ENCODE results near the gene TTC19. TPM values are rescaled to one million over a fixed set of nuclear protein-coding genes. Genes with fewer than 3 reads are reported as not detected.

Gene TTC19
- total and polyA plus RNA-seq, 2 of the 8 experiments (the other 6 are each of a cell fraction or from before 2014, with no cell fraction given), result 11.8 to 55.0 TPM

- H3K27me3 ChIP-seq (replicated peaks in 1 of 4; ENCODE audit: control insufficient read depth in 3 of 4, extremely low read depth in 1 of 4, insufficient read depth in 3 of 4, low read length in 3 of 4), result no peaks in the 10 kb centered on the region
- H2BK20ac ChIP-seq (ENCODE audit: low read length), result no peak overlapping the region; the same call in 1 of the 2 replicates
- H3K4me3 ChIP-seq (ENCODE audit: extremely low read depth in 1 of 4, insufficient read depth in 2 of 4, low read depth in 3 of 4, low read length in 4 of 4), result no peak overlapping the region
- no peak for FAIRE-seq
- H4K91ac ChIP-seq (replicated peaks; ENCODE audit: insufficient read length, low read length), result no peak overlapping the region
- H2AK5ac ChIP-seq (ENCODE audit: low read depth, low read length), result no peak overlapping the region
- no peak overlapping the region for H3K14ac ChIP-seq (ENCODE audit: insufficient read length)
- H3K9ac ChIP-seq (replicated peaks in 1 of 4; ENCODE audit: extremely low read depth in 1 of 4, low read depth in 3 of 4, low read length in 3 of 4), result no peak overlapping the region
- H2BK12ac ChIP-seq (ENCODE audit: low read depth, low read length), result no peak overlapping the region
- no peak overlapping the region for H2AFZ ChIP-seq (ENCODE audit: low read length)
- H3K79me1 ChIP-seq (ENCODE audit: low read depth, low read length), result no peaks in the 10 kb centered on the region
- no peak overlapping the region for H3K18ac ChIP-seq (ENCODE audit: extremely low read depth, low read length)
- WGBS, 2 experiments (ENCODE audit: extremely low coverage in 1 of 2, insufficient coverage in 1 of 2, insufficient read length in 1 of 2, insufficient replicate concordance in 2 of 2, low coverage in 1 of 2, low lambda C conversion rate in 2 of 2, missing lambda C conversion rate in 1 of 2), result 91% methylated on average over 14 of the region's 14 CpGs; no CpG with 5 or more reads in 1 of the 2 experiments
- H4K8ac ChIP-seq (ENCODE audit: extremely low read depth, insufficient read depth, low read length), result no peak overlapping the region
- no peaks in the 10 kb centered on the region for H3K79me2 ChIP-seq (ENCODE audit: control insufficient read depth in 1 of 2, insufficient read depth in 2 of 2, low read length in 2 of 2)
- H3K23me2 ChIP-seq (ENCODE audit: low read depth, low read length), result no peaks in the 10 kb centered on the region
- H3K56ac ChIP-seq (replicated peaks; ENCODE audit: insufficient read length, low read depth, low read length), result no peak overlapping the region
- H2BK5ac ChIP-seq (ENCODE audit: low read depth, low read length), result no peak overlapping the region
- H3K9me3 ChIP-seq (ENCODE audit: insufficient read depth in 2 of 2, low read depth in 1 of 2, low read length in 1 of 2), result no peaks in the 10 kb centered on the region
- H4K20me1 ChIP-seq (replicated peaks in 1 of 2; ENCODE audit: control insufficient read depth in 1 of 2, insufficient read depth in 2 of 2, low read length in 2 of 2), result no peaks in the 10 kb centered on the region
- H2BK120ac ChIP-seq (replicated peaks; ENCODE audit: low read depth, low read length), result no peak overlapping the region
- H3K27ac ChIP-seq (ENCODE audit: low read depth, low read length), result no peak overlapping the region
- no peaks in the 10 kb centered on the region for H3K36me3 ChIP-seq (ENCODE audit: control insufficient read depth in 2 of 4, insufficient read depth in 4 of 4, low read length in 3 of 4)
- no peak for DNase-seq (ENCODE audit: low read depth in 1 of 2, low spot score in 2 of 2)
- H3K4me1 ChIP-seq (replicated peaks in 1 of 4; ENCODE audit: control insufficient read depth in 3 of 4, insufficient read depth in 4 of 4, low read length in 3 of 4), result peaks cover 0 to 6% (median 3%) of the 10 kb centered on the region in 4 experiments; a peak in 4 of 7 replicates
- CTCF ChIA-PET (ENCODE audit: partially characterized antibody), result interaction anchor here (2.6 kb wide), 1 partner anchor 10 kb away, joined by 9 read pairs; the partner anchor contains the start of gene ADORA2B
- H3K4ac ChIP-seq (replicated peaks; ENCODE audit: insufficient read length, low read depth, low read length), result no peak overlapping the region
- H2BK15ac ChIP-seq (ENCODE audit: low read length), result no peak overlapping the region
- H3K4me2 ChIP-seq (ENCODE audit: insufficient read depth in 1 of 2, low read depth in 2 of 2, low read length in 2 of 2), result no peak overlapping the region
- no peak overlapping the region for H3K23ac ChIP-seq (ENCODE audit: insufficient read length)
- POLR2A ChIA-PET (ENCODE audit: partially characterized antibody), result interaction anchor here (0.7 to 2.2 kb wide), 4 partner anchors 10 to 45 kb away, joined by 3 to 10 read pairs (median 3); partner anchors contain the start of gene ADORA2B
- no peak overlapping the region for H4K5ac ChIP-seq (ENCODE audit: insufficient read length, low read depth, low read length)
- no peak for TF ChIP-seq RAD21 (IDR thresholded peaks at IDR 0.05 in 1 of 2, conservative IDR thresholded peaks at IDR 0.05 in 1 of 2; ENCODE audit: low read depth in 2 of 2, low read length in 2 of 2)
- TF ChIP-seq FOSL1 (IDR thresholded peaks at IDR 0.05; ENCODE audit: insufficient read depth, low read depth, low read length), result no peak
- TF ChIP-seq JUN (IDR thresholded peaks at IDR 0.05; ENCODE audit: low read depth, low read length), result no peak
- TF ChIP-seq TCF12 (IDR thresholded peaks at IDR 0.05; ENCODE audit: low read depth, low read length), result peak; percentile 77; the same call in 1 of the 2 replicates
- TF ChIP-seq GTF2F1 (IDR thresholded peaks at IDR 0.05; ENCODE audit: borderline replicate concordance, low read depth, low read length), result no peak
- 0 out of 2 replicates have a peak, but pooled peaks have one; percentile 38 for TF ChIP-seq SP1 (IDR thresholded peaks at IDR 0.05; ENCODE audit: low read depth, low read length)
- TF ChIP-seq TEAD4 (IDR thresholded peaks at IDR 0.05; ENCODE audit: low read depth, low read length), result no peak
- TF ChIP-seq CTCF (IDR thresholded peaks at IDR 0.05; ENCODE audit: control extremely low read depth in 1 of 3, insufficient read depth in 1 of 3, low read depth in 1 of 3, low read length in 3 of 3), result no peak
These were observed 43.7 kb upstream of the TTC19 start for GRCh38 chr17:15955793-15956541.

Measured in H1 (cell line).